ENCODE data around the gene VWDE. TPM values are rescaled to one million over a fixed set of nuclear protein-coding genes. Genes with fewer than 3 reads are reported as not detected.

Gene VWDE
- total and polyA plus RNA-seq, 2 of the 8 experiments (the other 6 are each of a cell fraction or from before 2014, with no cell fraction given), result 11.0 to 21.2 TPM

DNA sequence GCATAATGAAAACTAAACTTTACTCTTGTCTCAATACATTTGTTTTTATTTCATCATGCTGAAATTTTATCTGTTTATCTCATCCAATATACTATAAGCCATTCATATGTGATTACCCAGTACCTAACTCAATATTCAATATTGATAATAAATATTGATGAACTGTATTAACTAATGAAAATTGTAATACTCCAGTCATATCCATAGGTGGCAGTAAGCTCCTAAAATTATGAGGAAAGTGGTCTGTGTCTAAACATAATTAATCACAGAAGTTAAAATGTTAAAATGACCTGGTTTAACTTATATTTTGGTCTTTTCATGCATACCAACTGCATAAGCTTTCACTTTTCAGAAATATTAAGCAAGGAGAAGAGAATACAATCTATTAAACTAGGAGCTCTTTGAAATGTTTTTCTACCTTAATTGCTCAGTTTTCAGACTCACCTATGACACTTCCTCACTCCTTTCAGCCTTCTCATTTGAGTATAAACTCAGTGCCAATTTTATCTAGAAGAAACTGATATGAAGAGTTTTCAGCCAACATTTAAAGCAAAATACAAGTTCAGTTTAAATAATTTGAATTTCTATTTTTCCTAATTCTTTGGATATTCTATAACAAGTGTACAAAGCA, 30.5 kb upstream of the VWDE start:
- no peak overlapping the region for H4K5ac ChIP-seq (ENCODE audit: insufficient read length, low read depth, low read length)
- H3K18ac ChIP-seq (ENCODE audit: extremely low read depth, low read length), result no peak overlapping the region
- no peak overlapping the region for H3K14ac ChIP-seq (ENCODE audit: insufficient read length)
- H3K4me3 ChIP-seq (ENCODE audit: extremely low read depth in 1 of 4, insufficient read depth in 2 of 4, low read depth in 3 of 4, low read length in 4 of 4), result no peak overlapping the region
- no peak overlapping the region for H2AFZ ChIP-seq (ENCODE audit: low read length)
- CTCF ChIA-PET (ENCODE audit: partially characterized antibody), result interaction anchor here (0.7 to 2.0 kb wide), 35 partner anchors 9 to 600 kb away, joined by 3 to 25 read pairs (median 5); partner anchors contain the start of gene VWDE
- H3K79me1 ChIP-seq (ENCODE audit: low read depth, low read length), result no peaks in the 10 kb centered on the region
- peaks cover 0 to 3% of the 10 kb centered on the region in 2 experiments; a peak in 1 of 4 replicates for H3K9me3 ChIP-seq (ENCODE audit: insufficient read depth in 2 of 2, low read depth in 1 of 2, low read length in 1 of 2)
- no peak overlapping the region for H3K23ac ChIP-seq (ENCODE audit: insufficient read length)
- no peak overlapping the region for H4K91ac ChIP-seq (replicated peaks; ENCODE audit: insufficient read length, low read length)
- no peak overlapping the region for H2BK12ac ChIP-seq (ENCODE audit: low read depth, low read length)
- no peaks in the 10 kb centered on the region for H4K20me1 ChIP-seq (replicated peaks in 1 of 2; ENCODE audit: control insufficient read depth in 1 of 2, insufficient read depth in 2 of 2, low read length in 2 of 2)
- H3K27me3 ChIP-seq (replicated peaks in 1 of 4; ENCODE audit: control insufficient read depth in 3 of 4, extremely low read depth in 1 of 4, insufficient read depth in 3 of 4, low read length in 3 of 4), result no peaks in the 10 kb centered on the region
- no peak for FAIRE-seq
- H3K9ac ChIP-seq (replicated peaks in 1 of 4; ENCODE audit: extremely low read depth in 1 of 4, low read depth in 3 of 4, low read length in 3 of 4), result no peak overlapping the region
- no peak overlapping the region for H2BK5ac ChIP-seq (ENCODE audit: low read depth, low read length)
- H3K4me2 ChIP-seq (ENCODE audit: insufficient read depth in 1 of 2, low read depth in 2 of 2, low read length in 2 of 2), result no peak overlapping the region
- DNase-seq (ENCODE audit: low read depth in 1 of 2, low spot score in 2 of 2), result no peak
- peaks cover 0 to 7% (median 0%) of the 10 kb centered on the region in 4 experiments; a peak in 2 of 7 replicates for H3K4me1 ChIP-seq (replicated peaks in 1 of 4; ENCODE audit: control insufficient read depth in 3 of 4, insufficient read depth in 4 of 4, low read length in 3 of 4)
- H3K36me3 ChIP-seq (ENCODE audit: control insufficient read depth in 2 of 4, insufficient read depth in 4 of 4, low read length in 3 of 4), result no peaks in the 10 kb centered on the region
- H2AK5ac ChIP-seq (ENCODE audit: low read depth, low read length), result no peak overlapping the region
- H3K79me2 ChIP-seq (ENCODE audit: control insufficient read depth in 1 of 2, insufficient read depth in 2 of 2, low read length in 2 of 2), result no peaks in the 10 kb centered on the region
- no peak overlapping the region for H2BK20ac ChIP-seq (ENCODE audit: low read length)
- H3K4ac ChIP-seq (replicated peaks; ENCODE audit: insufficient read length, low read depth, low read length), result no peak overlapping the region
- POLR2A ChIA-PET (ENCODE audit: partially characterized antibody), result interaction anchor here (1.3 to 1.4 kb wide), 2 partner anchors 10 to 25 kb away, joined by 3 to 5 read pairs; no protein-coding TSS in a partner anchor
- no peak overlapping the region for H4K8ac ChIP-seq (ENCODE audit: extremely low read depth, insufficient read depth, low read length)
- no peak overlapping the region for H3K56ac ChIP-seq (replicated peaks; ENCODE audit: insufficient read length, low read depth, low read length)
- no peak overlapping the region for H2BK15ac ChIP-seq (ENCODE audit: low read length)
- H3K27ac ChIP-seq (ENCODE audit: low read depth, low read length), result no peak overlapping the region
- H3K23me2 ChIP-seq (ENCODE audit: low read depth, low read length), result no peaks in the 10 kb centered on the region
- H2BK120ac ChIP-seq (replicated peaks; ENCODE audit: low read depth, low read length), result no peak overlapping the region
- TF ChIP-seq HDAC2 (IDR thresholded peaks at IDR 0.05; ENCODE audit: borderline replicate concordance in 1 of 2, low read depth in 2 of 2, low read length in 2 of 2) (no peak), CTBP2 (IDR thresholded peaks at IDR 0.05; ENCODE audit: borderline replicate concordance, insufficient read depth, insufficient read length, low read length) (no peak), CHD2 (IDR thresholded peaks at IDR 0.05; ENCODE audit: low read length) (no peak), TBP (IDR thresholded peaks at IDR 0.05; ENCODE audit: low read depth, low read length) (no peak), SUZ12 (IDR thresholded peaks at IDR 0.05; ENCODE audit: low read length) (no peak)
- TF ChIP-seq, protein P1, sequence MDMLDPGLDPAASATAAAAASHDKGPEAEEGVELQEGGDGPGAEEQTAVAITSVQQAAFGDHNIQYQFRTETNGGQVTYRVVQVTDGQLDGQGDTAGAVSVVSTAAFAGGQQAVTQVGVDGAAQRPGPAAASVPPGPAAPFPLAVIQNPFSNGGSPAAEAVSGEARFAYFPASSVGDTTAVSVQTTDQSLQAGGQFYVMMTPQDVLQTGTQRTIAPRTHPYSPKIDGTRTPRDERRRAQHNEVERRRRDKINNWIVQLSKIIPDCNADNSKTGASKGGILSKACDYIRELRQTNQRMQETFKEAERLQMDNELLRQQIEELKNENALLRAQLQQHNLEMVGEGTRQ (IDR thresholded peaks at IDR 0.05; ENCODE audit: low read length), result no peak
- TF ChIP-seq, protein P2, sequence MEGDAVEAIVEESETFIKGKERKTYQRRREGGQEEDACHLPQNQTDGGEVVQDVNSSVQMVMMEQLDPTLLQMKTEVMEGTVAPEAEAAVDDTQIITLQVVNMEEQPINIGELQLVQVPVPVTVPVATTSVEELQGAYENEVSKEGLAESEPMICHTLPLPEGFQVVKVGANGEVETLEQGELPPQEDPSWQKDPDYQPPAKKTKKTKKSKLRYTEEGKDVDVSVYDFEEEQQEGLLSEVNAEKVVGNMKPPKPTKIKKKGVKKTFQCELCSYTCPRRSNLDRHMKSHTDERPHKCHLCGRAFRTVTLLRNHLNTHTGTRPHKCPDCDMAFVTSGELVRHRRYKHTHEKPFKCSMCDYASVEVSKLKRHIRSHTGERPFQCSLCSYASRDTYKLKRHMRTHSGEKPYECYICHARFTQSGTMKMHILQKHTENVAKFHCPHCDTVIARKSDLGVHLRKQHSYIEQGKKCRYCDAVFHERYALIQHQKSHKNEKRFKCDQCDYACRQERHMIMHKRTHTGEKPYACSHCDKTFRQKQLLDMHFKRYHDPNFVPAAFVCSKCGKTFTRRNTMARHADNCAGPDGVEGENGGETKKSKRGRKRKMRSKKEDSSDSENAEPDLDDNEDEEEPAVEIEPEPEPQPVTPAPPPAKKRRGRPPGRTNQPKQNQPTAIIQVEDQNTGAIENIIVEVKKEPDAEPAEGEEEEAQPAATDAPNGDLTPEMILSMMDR (IDR thresholded peaks at IDR 0.05; ENCODE audit: control extremely low read depth in 1 of 3, insufficient read depth in 1 of 3, low read depth in 1 of 3, low read length in 3 of 3), result peak in 2 of 3 experiments; percentile 4 to 42; a peak in 2 of 4 replicates

Measured in H1 (cell line).